Activated effector memory CD4-positive, alpha-beta T cell treated with anti-CD3 and anti-CD28 coated beads, Interleukin-2, amount 50 U/mL, for 16 hours (primary cell): Measurements from ENCODE around the gene SLC36A3.
"Not testable (repeated sequence)": the region's sequence is repeated elsewhere in the genome, so short reads cannot be mapped to it uniquely, and the experiment has no call there.

Experiments used
- DNase-seq: peaks from one replicate; pipeline ENCODE4 v3.0.0-alpha.2; 2020

SLC36A3 gene

GRCh38 chr5:151237685-151238084, 65.9 kb downstream of the SLC36A3 start:
- DNase-seq = no peak

DNA sequence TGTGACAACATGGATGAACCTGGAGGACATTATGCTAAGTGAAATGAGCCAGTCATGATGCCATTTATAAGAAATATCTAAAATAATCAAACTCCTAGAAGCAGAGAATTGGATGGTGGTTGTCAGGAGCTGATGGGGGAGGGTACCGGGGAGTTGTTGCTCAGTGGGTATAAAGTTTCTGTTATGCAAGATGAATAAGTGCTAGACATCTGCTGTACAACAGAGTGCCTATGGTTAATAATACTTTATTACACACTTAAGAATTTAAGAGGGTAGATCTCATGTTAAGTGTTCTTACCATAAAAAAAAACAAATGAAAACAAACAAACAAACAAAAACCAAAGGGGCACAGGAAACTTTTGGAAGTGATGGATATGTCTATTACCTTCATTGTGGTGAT, 66.7 kb downstream of the SLC36A3 start:
- DNase-seq = no peak

DNA sequence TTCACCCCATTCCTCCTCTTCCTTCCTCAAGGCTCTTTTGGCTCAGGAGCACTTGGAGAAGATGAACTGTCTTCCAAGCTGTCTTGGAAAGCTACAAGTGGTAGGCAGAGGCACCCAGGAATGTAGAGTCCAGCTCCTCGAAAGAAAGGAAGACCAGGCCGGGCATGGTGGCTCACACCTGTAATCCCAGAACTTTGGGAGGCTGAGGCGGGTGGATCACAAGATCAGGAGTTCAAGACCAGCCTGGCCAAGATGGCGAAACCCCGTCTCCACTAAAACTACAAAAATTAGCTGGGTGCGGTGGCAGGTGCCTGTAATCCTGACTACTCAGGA, 68.4 kb downstream of the SLC36A3 start:
- not testable (repeated sequence) for DNase-seq

DNA sequence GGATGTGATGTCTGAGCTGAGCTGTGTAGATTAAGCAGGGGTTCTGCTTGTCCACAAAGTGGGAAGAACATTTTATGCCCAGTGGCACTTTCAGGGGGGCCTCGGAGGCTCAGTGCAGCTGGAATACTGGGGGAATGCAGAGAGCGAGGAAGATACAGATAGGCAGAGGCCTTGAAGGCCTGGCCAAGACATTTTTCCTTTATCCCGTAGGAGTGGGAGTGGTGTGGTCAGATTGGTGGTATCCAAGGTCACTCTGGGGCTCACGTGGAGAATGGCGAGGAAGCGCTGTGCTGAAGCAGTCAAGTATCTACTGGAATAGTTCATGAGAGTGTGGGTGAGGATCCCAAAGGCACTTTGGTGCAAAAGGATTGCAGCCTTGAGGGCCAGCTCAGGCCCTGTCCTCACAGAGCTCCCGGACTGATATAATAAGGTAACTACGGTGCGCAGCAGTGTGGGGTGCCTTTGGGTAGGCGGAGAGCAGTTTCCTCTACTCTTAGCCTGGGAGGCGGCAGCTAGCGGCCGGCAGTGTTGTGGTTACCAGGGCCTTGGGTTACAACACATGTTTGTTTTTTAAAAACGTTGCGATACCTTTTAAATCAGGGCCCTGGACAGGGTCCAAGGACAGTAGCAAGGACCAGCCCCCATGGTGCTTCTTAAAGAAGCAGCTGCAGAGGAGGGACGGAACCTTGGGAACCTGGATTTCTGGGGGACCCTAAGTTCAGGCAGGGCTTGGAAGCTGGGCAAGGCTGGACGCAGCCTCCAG, 68.9 kb downstream of the SLC36A3 start:
- peak; percentile 68 for DNase-seq

- DNase-seq = no peak
These were observed 69.9 kb downstream of the SLC36A3 start for GRCh38 chr5:151233616-151234085.

- no peak for DNase-seq
These were observed 72.2 kb downstream of the SLC36A3 start for GRCh38 chr5:151231359-151231758.

DNA sequence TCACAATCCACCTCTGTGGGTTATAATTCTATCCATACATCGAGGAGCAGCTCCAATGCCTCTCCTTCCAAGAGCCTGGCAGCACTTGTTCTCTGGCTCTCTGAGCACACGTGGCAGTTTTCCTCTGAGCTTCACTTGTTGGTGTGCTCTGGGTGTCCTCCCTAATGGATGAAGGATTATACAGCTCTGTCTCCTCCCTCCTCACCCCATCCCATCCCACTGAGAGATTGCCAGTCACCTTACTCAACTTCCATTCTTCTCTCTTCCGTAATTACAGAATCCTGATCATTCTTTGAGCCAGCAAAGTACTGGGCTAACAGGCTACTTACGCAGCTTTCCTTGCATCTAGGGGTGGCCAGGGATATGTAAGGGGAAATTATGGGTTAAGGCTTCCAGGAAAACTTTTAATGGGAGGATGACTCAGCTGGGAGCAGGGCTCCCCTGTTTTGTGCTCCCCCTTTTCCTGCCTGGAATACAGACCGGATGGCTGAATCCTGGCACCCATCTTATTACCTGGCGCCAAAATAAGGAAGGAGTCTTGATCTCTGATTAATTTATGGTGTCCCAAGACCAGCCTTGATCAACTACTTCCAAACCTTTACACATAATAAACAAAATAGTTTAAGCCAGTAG, 73.4 kb downstream of the SLC36A3 start:
- DNase-seq = no peak

- no peak for DNase-seq
These were observed 74.6 kb downstream of the SLC36A3 start for GRCh38 chr5:151228986-151229385.

GRCh38 chr5:151227918-151228447, 75.6 kb downstream of the SLC36A3 start:
- DNase-seq = no peak
